Stimulated activated CD8-positive, alpha-beta memory T cell treated with anti-CD3 and anti-CD28 coated beads, Interleukin-4, amount 100 ng/mL, for 48 hours (primary cell): Measurements from ENCODE around the gene SBK1.

Experiments used
- DNase-seq: peaks from one replicate; pipeline ENCODE4 v3.0.0-alpha.2; 2020

SBK1 gene

DNA sequence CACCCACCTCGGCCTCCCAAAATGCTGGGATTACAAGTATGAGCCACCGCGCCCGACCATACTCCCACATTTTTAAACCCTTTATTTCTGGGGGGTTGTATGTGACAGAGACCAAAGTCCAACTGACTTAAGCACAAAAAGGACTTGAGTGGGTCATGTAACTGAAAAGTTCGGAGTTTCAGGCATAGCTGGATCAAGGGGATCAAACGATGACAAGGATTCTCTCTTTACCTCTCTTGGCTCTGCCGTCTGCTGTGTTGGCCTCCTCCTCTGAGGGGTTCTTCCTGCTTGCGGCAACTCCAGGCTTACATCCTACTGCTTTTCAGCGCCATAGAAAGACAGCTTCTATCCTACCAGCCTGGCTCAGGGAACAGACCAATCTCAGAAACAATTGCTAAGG, 9.2 kb upstream of the SBK1 start:
- DNase-seq = no peak

- DNase-seq = no peak
Observed at GRCh38 chr16:28283798-28284577, 8.3 kb upstream of the SBK1 start.

- DNase-seq = no peak
Observed at GRCh38 chr16:28285649-28286048, 6.7 kb upstream of the SBK1 start.

DNA sequence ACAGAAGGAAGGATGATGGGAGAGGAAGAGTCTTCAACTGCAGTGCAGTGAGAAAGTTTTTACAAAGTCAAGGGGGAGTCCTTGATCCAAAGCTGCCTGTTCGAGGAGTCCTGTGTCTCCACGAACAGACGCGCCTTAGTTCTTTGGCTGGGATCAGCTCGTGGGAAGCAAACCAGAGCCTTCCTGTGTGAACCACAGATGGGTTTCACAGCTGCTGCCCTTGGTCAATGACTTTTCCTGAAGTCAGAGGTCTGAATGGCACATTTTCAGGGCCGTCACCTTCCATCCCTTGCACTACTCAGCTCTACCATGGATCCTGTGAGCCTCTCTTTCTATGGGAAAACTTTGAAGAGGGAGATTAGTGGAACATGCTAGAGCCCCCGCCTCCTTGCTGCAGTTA, 4.2 kb upstream of the SBK1 start:
- no peak for DNase-seq

DNA sequence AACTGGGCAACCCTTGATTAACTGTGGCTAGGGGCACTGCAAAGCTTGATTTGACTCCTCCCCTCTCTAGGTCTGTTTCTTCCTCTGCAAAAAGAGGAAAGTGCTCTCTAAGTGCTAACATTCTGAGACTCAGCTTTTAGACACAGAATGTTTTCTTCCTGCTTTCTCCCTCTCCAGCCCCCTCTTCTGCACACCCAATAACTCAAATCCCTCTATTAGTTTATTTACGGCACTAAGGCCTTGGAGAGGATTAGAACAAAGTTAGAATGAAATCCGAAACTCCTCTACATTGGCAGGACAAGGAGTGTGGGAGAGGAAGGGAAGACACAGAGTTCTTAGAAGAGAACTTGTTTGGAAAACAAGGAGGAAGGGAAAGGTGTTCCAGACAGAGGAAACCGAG, 3.3 kb upstream of the SBK1 start:
- no peak for DNase-seq

DNA sequence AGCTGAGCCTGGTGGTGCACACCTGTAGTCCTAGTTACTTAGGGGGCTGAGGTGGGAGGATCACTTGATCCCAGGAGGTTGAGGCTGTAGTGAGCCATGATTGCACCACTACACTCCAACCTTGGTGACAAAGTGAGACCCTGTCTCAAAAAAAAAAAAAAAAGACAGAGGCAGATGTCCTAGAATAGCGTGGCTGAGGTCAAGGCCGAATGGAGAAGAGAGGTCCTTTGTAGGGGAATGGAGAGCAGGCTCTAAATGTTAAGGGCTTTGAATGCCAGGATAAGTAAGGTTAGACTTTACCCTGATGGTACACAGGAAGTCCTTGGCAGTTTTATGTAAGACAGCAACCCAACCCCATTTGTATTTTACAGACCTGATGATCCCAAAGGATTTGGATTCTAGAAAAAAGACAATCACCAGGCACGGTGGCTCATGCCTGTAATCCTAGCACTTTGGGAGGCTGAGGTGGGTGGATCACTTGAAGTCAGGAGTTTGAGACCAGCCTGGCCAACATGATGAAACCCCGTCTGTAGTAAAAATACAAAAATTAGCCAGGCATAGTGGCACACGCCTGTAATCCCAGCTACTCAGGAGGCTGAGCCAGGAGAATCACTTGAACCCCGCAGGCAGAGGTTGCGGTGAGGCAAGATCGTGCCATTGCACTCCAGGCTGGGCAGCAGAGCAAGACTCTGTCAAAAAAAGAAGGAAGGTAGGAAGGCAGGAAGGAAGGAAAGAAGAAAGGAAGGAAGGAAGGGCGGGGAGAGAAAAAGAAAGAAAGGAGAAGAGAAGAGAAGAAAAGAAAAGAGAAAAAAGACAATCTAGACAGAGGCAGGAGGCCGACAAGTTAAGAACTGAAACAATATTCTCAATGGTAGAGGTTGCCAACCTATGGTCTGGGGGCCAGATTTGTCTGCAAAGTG, 2.1 kb upstream of the SBK1 start:
- no peak for DNase-seq

- no peak for DNase-seq
Observed at GRCh38 chr16:28290859-28291254, 1.5 kb upstream of the SBK1 start.

- DNase-seq = no peak
Observed at GRCh38 chr16:28292731-28293600, 641 bp downstream of the SBK1 start.

- DNase-seq = no peak
Observed at GRCh38 chr16:28293601-28293960, 1.3 kb downstream of the SBK1 start.

- DNase-seq = no peak
Observed at GRCh38 chr16:28294201-28294600, 1.9 kb downstream of the SBK1 start.

DNA sequence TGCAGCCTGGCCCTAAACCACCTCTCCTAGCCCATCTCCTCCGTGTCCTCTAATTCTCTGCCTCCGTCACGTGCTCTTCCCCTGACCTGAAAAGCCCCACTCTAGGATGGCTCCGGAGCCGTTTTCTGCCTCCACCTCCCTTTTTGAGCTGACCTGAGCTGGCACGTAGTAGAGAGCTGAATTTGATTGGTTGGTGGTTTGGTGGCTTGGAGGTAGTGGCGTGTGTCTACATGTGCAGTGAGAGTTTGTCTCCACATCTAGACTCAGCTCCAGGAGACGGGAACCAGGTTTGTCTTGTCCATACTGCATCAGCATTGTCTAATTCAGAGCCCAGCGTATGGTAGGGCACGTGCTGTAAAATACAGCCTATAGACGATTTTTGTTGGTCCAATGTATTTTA, 3.0 kb downstream of the SBK1 start:
- no peak for DNase-seq

DNA sequence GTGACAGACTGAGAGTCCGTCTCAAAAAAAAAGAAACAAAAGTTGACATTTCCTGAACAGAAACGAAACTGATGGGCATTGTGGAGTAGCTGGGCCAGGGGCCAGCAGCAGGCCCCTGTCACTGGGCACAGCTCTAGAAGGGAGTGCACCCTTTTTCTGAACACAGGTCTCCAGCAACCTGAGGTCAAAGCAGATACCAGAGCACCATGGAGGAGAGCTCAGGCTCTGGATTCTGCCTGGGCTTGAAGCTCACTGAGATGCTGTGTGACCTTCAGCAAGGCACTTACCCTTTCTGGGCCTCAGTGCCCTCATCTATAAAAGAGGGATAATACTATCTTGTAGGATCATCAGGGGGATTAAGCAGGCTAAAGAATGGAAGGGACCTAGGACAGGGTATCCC, 5.0 kb downstream of the SBK1 start:
- no peak for DNase-seq

DNA sequence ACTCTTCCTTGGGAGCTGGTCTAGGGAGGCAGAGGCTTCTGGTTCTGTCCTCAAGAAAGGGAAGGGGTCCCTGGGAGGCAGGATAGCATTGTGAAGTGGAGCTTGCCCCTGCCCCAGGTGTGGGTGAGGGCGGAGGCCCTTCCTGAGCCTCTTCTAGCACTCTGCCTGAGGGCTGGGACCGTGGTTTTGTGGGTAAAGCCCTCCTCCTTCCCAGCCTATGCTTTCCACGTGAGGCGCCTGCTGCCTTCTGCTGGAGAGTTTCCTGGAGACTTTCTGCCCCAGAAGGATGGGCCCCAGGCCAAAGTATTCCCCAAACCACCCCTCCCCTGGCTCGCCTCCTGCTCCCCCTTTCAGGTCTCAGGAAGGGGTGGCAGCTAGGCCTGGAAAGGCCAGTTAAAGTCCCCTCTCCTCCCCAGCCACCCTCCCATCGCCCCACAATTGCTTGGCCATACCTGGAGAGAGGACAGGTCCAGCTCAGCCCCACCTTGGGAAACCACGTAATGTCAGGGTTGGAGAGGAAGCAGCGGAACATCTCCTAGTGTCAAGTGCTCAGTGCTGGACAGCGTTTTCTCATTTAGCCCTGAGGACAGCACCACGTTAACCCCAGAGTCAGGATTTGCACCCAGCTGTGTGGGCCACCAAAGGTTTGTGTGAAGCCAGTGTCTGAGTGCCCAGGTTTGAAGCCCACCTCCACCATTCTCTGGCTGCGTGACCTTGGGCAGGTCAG, 5.6 kb downstream of the SBK1 start:
- DNase-seq = no peak

- DNase-seq = no peak
Observed at GRCh38 chr16:28298511-28298878, 6.2 kb downstream of the SBK1 start.

DNA sequence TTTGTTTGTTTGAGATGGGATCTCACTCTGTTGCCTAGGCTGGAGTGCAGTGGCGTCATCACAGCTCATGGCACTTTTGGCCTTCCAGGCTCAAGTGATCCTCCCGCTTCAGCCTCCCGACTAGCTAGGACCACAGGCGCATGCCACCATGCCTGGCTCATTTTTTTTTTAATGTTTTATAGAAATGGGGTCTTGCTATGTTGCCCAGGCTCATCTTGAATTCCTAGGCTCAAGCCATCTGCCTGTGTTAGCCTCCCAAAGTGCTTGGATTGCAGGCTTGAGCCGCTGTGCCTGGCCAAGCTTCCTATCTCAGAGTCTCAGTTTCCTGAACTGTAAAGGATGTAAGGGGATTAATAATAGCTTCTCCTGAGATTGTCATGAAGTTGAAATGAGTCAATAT, 8.0 kb downstream of the SBK1 start:
- DNase-seq = no peak

DNA sequence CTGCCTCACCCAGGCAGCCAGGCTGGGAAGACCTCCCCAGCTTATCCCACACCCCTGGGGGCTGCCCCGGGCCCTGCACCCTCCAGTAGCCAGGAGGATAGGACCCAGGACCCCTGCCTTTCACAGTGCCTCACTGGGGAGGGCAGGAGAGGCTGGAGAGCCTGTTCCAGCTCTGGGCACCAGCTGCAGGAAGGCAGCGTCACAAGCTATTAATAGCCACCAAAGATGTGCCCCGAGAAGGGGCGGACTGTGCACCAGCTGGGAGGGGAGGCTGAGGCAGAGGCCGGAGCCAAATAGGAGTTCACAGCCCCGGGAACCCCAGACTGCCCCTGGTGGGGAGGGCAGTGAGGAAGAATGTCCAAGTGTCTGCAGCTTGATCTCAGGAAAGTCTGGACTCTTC, 8.8 kb downstream of the SBK1 start:
- no peak for DNase-seq

DNA sequence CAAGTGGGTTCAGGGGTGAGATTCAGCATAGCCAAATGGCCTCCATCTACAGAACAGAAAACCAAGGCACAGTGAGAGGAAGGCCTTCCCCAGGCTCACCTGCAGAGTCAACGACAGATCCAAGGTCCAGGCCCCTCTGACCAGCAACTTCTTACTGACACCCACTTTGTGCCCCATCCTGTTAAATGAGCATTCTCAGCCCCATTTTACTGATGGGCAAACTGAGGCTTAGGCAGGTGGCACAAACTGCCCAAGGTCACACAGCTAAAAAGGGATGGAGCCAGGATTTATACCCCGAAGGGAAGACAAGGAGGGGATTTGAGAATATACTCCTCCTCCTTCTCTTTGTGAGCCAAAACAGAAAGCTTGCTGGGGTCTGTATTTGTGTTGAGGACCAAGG, 9.3 kb downstream of the SBK1 start:
- DNase-seq = no peak

- no peak for DNase-seq
Observed at GRCh38 chr16:28303132-28303531, 10.8 kb downstream of the SBK1 start.

DNA sequence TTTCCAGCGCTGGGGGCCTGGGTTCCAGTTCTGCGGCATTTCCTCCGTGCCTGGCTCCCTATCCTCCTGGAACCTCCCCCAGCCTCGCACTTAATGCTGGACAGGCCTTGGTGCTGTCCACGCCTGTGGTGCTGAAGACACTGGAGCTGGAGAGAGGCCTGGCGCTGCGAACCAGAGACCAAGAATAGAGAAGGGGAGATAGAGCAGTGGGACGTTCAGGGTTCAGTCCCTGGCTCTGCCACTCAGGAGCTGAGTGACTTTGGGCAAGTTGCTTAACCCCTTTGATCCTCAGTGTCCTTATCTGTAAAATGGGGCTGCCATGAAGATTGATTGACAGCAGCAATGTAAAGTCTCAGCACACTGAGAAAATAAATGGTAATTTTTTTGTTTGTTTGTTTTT, 11.9 kb downstream of the SBK1 start:
- DNase-seq = peak; percentile 38

GRCh38 chr16:28307936-28308335, 15.6 kb downstream of the SBK1 start:
- DNase-seq = no peak

DNA sequence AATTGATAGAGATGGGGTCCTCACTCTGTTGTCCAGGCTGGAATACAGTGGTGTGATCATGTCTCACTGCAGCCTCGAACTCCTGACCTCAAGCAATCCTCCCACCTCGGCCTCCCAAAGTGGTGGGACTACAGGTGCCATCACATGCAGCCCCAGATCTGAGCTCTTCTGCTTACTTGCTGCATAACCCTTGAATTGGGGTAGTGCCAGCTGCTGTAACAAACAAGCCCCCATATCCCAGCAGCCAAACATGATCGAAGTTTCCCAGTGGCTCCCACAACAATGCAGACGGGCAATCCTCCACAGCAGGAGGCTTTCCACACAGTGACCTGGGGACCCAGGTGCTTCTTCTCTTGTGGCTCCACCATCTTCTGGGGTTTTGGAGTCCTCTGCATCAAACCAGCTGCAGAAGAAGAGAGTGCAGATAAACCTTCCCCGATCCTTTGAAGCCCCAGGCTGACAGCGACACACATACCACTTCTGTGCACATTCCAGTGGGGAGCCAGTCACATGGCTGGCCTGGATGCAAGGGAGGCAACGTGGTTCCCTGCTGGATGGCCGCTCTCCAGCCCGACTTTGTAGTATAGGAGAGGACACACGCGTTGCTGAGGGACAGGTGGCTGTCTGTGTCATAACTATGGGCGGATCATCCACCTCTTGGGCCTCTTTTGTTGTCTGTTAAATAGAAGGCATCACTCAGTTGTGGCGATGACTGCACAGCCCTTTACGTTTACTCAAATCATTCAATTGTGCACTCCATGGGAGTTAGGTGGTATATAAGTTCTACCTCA, 16.7 kb downstream of the SBK1 start:
- DNase-seq = no peak

- peak; percentile 89 for DNase-seq
Observed at GRCh38 chr16:28309811-28310311, 17.5 kb downstream of the SBK1 start.
